DMS153 (cell line): ENCODE results near the gene CCDC81.
"Not testable (repeated sequence)": the region's sequence is repeated elsewhere in the genome, so short reads cannot be mapped to it uniquely, and the experiment has no call there.

Experiments
- DNase-seq: peaks from one replicate; lab custom pipeline; 2025; lab: John Stamatoyannopoulos, UW

The CCDC81 gene

GRCh38 chr11:86374586-86374985 lies at the start of gene CCDC81:
TSS of gene CCDC81 (plus strand) at chr11:86374887. CDS start at chr11:86375164, 277 bp downstream.
- DNase-seq: no peak

- no peak for DNase-seq
Observed at GRCh38 chr11:86335131-86335767, 39.4 kb upstream of the CCDC81 start.

- no peak for DNase-seq
Observed at GRCh38 chr11:86337227-86337626, 37.5 kb upstream of the CCDC81 start.

- no peak for DNase-seq
Observed at GRCh38 chr11:86341382-86341781, 33.3 kb upstream of the CCDC81 start.

- no peak for DNase-seq
Observed at GRCh38 chr11:86346513-86346912, 28.2 kb upstream of the CCDC81 start.

GRCh38 chr11:86355256-86355655 lies 19.4 kb upstream of the CCDC81 start:
- DNase-seq: no peak

- not testable (repeated sequence) for DNase-seq
Observed at GRCh38 chr11:86357412-86357811, 17.3 kb upstream of the CCDC81 start.

- no peak for DNase-seq
Observed at GRCh38 chr11:86358720-86359119, 16.0 kb upstream of the CCDC81 start.

- DNase-seq: no peak
Observed at GRCh38 chr11:86360775-86361395, 13.8 kb upstream of the CCDC81 start.

- no peak for DNase-seq
Observed at GRCh38 chr11:86363424-86363823, 11.3 kb upstream of the CCDC81 start.

GRCh38 chr11:86365546-86365945 lies 9.1 kb upstream of the CCDC81 start:
- DNase-seq: no peak

GRCh38 chr11:86369668-86370067 lies 5.0 kb upstream of the CCDC81 start:
- DNase-seq: no peak

- no peak for DNase-seq
Observed at GRCh38 chr11:86370171-86370570, 4.5 kb upstream of the CCDC81 start.

- no peak for DNase-seq
Observed at GRCh38 chr11:86370922-86371594, 3.6 kb upstream of the CCDC81 start.

GRCh38 chr11:86372041-86372440 lies 2.6 kb upstream of the CCDC81 start:
- DNase-seq: no peak

GRCh38 chr11:86372586-86372985 lies 2.1 kb upstream of the CCDC81 start:
- no peak for DNase-seq

- DNase-seq: no peak
Observed at GRCh38 chr11:86374069-86374468, 618 bp upstream of the CCDC81 start.

GRCh38 chr11:86377972-86378371 lies 3.3 kb downstream of the CCDC81 start:
- DNase-seq: no peak

GRCh38 chr11:86380295-86381059 lies 5.8 kb downstream of the CCDC81 start:
- DNase-seq: no peak

GRCh38 chr11:86383041-86383955 lies 8.6 kb downstream of the CCDC81 start:
- no peak for DNase-seq

GRCh38 chr11:86386283-86386682 lies 11.6 kb downstream of the CCDC81 start:
- DNase-seq: no peak

- no peak for DNase-seq
Observed at GRCh38 chr11:86386746-86387145, 12.1 kb downstream of the CCDC81 start.
